ENCODE data around the gene ASB9.

GRCh38 chrX:15203694-15204093 lies 66.2 kb downstream of the ASB9 start:
- no peak for TF ChIP-seq CTCF (IDR thresholded peaks at IDR 0.05)
- no peak for TF ChIP-seq POLR2AphosphoS5 (IDR thresholded peaks at IDR 0.05; ENCODE audit: low read depth, low read length)
- no peak for TF ChIP-seq TCF7L2 (IDR thresholded peaks at IDR 0.05; ENCODE audit: low read depth, low read length)
- TF ChIP-seq REST (IDR thresholded peaks at IDR 0.05; ENCODE audit: insufficient read depth in 1 of 2, low read depth in 2 of 2, low read length in 1 of 2) = no peak
